PC-3 (cell line): ENCODE results near the gene PPARG.

Experiments used
- EZH2phosphoT487 ChIP-seq: fragments of 300-600 bp; sonication (generic); IDR thresholded peaks from 2 replicates; pipeline ENCODE4 v1.6.1; 2018; ENCODE audit warnings: mild to moderate bottlenecking, antibody characterized with exemption, low read length, borderline replicate concordance
- TF ChIP-seq, protein P1 (sequence below): fragments of 300-600 bp; sonication (generic); conservative IDR thresholded peaks from 2 replicates; pipeline ENCODE4 v1.5.1; 2017; ENCODE audit warnings: antibody characterized with exemption, low read depth, mild to moderate bottlenecking, low read length

DNA sequence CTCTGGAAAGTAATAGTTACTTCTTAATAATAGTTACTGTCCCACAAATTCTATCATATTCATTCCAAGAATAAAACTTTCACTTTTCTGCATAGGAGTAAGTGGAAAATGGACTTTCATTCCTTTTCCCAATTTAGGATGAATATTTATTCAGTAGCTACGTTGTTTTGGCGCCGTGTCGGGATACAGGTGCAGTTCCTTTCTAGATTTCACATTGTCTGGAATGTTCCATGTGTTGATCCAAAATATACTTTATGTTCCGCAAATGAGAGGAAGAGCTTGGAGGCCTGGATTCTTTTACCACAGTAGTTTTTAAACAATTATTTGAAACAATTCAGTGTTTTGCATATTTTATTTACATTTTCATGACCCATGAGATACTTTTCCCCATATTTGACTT lies 22.8 kb upstream of the PPARG start:
- TF ChIP-seq, protein P1, sequence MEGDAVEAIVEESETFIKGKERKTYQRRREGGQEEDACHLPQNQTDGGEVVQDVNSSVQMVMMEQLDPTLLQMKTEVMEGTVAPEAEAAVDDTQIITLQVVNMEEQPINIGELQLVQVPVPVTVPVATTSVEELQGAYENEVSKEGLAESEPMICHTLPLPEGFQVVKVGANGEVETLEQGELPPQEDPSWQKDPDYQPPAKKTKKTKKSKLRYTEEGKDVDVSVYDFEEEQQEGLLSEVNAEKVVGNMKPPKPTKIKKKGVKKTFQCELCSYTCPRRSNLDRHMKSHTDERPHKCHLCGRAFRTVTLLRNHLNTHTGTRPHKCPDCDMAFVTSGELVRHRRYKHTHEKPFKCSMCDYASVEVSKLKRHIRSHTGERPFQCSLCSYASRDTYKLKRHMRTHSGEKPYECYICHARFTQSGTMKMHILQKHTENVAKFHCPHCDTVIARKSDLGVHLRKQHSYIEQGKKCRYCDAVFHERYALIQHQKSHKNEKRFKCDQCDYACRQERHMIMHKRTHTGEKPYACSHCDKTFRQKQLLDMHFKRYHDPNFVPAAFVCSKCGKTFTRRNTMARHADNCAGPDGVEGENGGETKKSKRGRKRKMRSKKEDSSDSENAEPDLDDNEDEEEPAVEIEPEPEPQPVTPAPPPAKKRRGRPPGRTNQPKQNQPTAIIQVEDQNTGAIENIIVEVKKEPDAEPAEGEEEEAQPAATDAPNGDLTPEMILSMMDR: no peak
- TF ChIP-seq EZH2phosphoT487: no peak
